A549 (cell line): ENCODE results near the gene SCNN1A.

ENCODE experiments used
- CEBPB ChIP-seq, 2 experiments: fragments of >200 bp in 1 of 2; sonication (Bioruptor Twin) in 1 of 2; formaldehyde crosslinking in 1 of 2; IDR thresholded peaks; 2 replicates each; pipeline ENCODE4 v1.6.1; 2012 to 2016
- CTCF ChIP-seq: fragments of >200 bp; sonication (Bioruptor Twin); formaldehyde crosslinking; IDR thresholded peaks from 3 replicates; pipeline ENCODE4 v1.5.1; 2016
- ELK1 ChIP-seq: fragments of 150-350 bp; IDR thresholded peaks from 2 replicates; pipeline ENCODE4 v1.6.1; 2014; ENCODE audit warnings: low read depth, mild to moderate bottlenecking, low read length
- EP300 ChIP-seq, 2 experiments: fragments of >200 bp; sonication (Bioruptor Twin); formaldehyde crosslinking; IDR thresholded peaks; 2 replicates in 1 of 2; 3 replicates in 1 of 2; pipeline ENCODE4 v1.6.1; 2016 to 2017
- HMGXB4 ChIP-seq: fragments of 250-450 bp; sonication (Bioruptor Pico); IDR thresholded peaks from 2 replicates; pipeline ENCODE4 v1.5.0; 2021; ENCODE audit warnings: mild to moderate bottlenecking, moderate library complexity, borderline replicate concordance
- KDM1A ChIP-seq: fragments of 200-600 bp; sonication (generic); IDR thresholded peaks from 2 replicates; pipeline ENCODE4 v1.6.1; 2016; ENCODE audit warnings: low read depth, mild to moderate bottlenecking
- MAX ChIP-seq: IDR thresholded peaks from 2 replicates; pipeline ENCODE4 v1.6.1; 2012
- MYC ChIP-seq: IDR thresholded peaks from 2 replicates; pipeline ENCODE4 v1.6.1; 2012; ENCODE audit warnings: mild to moderate bottlenecking, inconsistent platforms, low read length, improper control_type of control experiment, borderline replicate concordance
- POLR2A ChIP-seq: IDR thresholded peaks from 2 replicates; pipeline ENCODE4 v1.6.1; 2012; ENCODE audit warnings: mild to moderate bottlenecking, low read length
- POLR2AphosphoS2 ChIP-seq: conservative IDR thresholded peaks from 2 replicates; pipeline ENCODE4 v1.6.1; 2012; ENCODE audit warnings: low read length, improper control_type of control experiment, inconsistent platforms
- RCOR1 ChIP-seq: fragments of 150-350 bp; IDR thresholded peaks from 2 replicates; pipeline ENCODE4 v1.6.1; 2014; ENCODE audit warnings: antibody characterized with exemption, low read length, low read depth
- USF2 ChIP-seq: fragments of 450-650 bp; IDR thresholded peaks from 2 replicates; pipeline ENCODE4 v1.6.1; 2014; ENCODE audit warnings: antibody characterized with exemption

GRCh38 chr12:6404390-6404789 is 29.0 kb upstream of the SCNN1A start:
- TF ChIP-seq RCOR1 (no peak), MAX (no peak), MYC (no peak), EP300 (IDR thresholded peaks at IDR 0.05) (no peak), POLR2A (no peak), ELK1 (no peak), USF2 (no peak), HMGXB4 (CRISPR knock-in tag) (no peak), KDM1A (no peak), CTCF (no peak), POLR2AphosphoS2 (no peak), CEBPB (IDR thresholded peaks at IDR 0.05) (no peak)
